Activated naive CD4-positive, alpha-beta T cell treated with anti-CD3 and anti-CD28 coated beads, Interleukin-2, amount 50 U/mL, for 24 hours (primary cell): ENCODE data around the gene MYH10.

Experiments used
- H3K27ac Mint-ChIP-seq: one replicate; pipeline ENCODE4 v1.8.0; 2021; ENCODE audit warnings: mild to moderate bottlenecking, mixed read lengths
- H3K27me3 Mint-ChIP-seq: one replicate; pipeline ENCODE4 v1.8.0; 2021; ENCODE audit warnings: mixed read lengths
- H3K36me3 Mint-ChIP-seq: one replicate; pipeline ENCODE4 v1.8.0; 2021; ENCODE audit warnings: mixed read lengths
- H3K4me1 Mint-ChIP-seq: one replicate; pipeline ENCODE4 v1.8.0; 2021; ENCODE audit warnings: mixed read lengths
- H3K4me3 Mint-ChIP-seq: one replicate; pipeline ENCODE4 v1.8.0; 2021; ENCODE audit warnings: mild to moderate bottlenecking, mixed read lengths
- H3K9me3 Mint-ChIP-seq: one replicate; pipeline ENCODE4 v1.8.0; 2021; ENCODE audit warnings: mixed read lengths

Gene MYH10

DNA sequence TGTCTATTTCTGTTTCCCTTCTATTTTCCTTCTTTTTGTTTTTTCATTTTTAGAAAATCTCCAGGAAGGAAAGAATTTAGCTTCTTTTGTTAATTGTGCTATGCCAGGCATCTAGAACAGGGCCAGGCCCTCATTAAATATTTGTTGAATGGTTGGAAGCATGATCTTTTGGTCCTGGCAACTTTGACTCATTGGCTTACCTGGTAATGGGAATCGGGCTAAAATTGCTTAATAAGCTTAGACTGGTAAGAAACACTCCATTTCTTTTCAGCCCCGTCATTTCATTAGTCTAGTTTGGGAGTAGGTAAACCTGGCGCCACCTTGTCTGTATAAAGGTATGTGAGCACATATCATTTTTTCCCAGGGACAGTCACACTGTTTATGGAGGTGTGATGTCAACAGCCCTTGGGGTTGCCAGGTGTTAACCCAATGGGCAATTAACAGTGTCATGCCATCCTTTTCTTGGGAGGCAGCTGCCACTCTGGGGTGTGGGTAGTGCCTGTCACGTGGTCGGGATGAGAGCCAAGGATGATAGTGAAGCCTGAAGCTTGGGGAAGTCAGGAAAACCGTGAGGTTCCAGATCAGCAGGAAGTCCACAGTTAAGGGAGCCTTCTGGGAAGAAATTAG is 204.3 kb downstream of the MYH10 start:
- no peak overlapping the region for H3K4me3 Mint-ChIP-seq
- peaks cover 6% of the 10 kb centered on the region for H3K27me3 Mint-ChIP-seq
- no peaks in the 10 kb centered on the region for H3K9me3 Mint-ChIP-seq
- H3K27ac Mint-ChIP-seq: no peak overlapping the region
- H3K36me3 Mint-ChIP-seq: no peaks in the 10 kb centered on the region
- H3K4me1 Mint-ChIP-seq: no peaks in the 10 kb centered on the region
